ENCODE results near the gene TCEA2. TPM values are rescaled to one million over a fixed set of nuclear protein-coding genes. Genes with fewer than 3 reads are reported as not detected.

Gene TCEA2
- polyA plus RNA-seq, 6 donors from 2014 or later, result 30.2 to 51.5 (median 41.4) TPM

DNA sequence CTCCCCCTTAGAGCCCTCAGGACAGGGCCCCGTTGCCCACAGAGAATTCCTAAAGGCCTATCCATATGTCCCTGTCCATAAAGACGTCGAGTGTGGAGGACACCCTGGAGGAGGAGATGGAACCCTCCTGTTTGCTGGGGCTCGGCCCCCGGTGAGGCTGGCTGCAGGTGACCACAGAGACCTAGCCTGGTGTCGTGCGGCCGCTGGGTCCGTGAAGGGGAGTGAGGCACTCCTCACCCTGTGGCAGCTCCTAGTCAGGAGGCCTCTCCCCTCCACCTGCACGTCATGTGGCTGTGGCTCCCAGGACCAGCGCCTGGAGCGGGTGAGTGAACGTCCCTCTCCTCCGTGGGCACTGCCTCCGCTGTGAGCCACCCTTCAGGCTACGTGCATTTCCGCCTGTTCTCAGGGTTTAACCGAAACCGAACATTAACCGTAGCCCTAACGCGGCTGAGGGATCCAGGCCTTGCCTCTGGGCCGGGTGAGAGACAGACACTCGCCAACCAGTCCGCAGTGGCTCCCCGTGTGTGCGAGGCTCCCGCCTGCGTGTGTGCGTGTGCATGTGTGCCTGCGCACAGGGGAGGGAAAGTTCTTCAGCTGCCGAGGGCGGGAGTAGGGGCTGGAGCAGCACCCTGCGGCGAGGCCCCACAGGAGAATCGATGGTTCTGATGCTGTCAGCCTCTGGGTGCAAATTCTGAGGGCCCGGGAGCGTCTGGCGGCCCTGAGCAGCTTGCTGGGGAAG lies 5.9 kb upstream of the TCEA2 start:
- no peaks in the 10 kb centered on the region for H3K36me3 Mint-ChIP-seq
- H3K4me3 Mint-ChIP-seq, result peak overlapping the region in 6 of 8 donors; percentile 20 to 60 (median 56)
- peaks cover 5 to 43% (median 26%) of the 10 kb centered on the region in 3 donors for H3K27me3 Mint-ChIP-seq
- no peaks in the 10 kb centered on the region for H3K9me3 Mint-ChIP-seq
- H3K4me1 Mint-ChIP-seq, result peaks cover 13 to 32% (median 20%) of the 10 kb centered on the region in 3 donors
- peak overlapping the region in 3 of 6 donors; percentile 38 to 67 (median 60) for H3K27ac Mint-ChIP-seq
- DNase-seq (no peak), ATAC-seq (ENCODE audit: low read depth in 2 of 2) (peak; percentile 12 to 27)

DNA sequence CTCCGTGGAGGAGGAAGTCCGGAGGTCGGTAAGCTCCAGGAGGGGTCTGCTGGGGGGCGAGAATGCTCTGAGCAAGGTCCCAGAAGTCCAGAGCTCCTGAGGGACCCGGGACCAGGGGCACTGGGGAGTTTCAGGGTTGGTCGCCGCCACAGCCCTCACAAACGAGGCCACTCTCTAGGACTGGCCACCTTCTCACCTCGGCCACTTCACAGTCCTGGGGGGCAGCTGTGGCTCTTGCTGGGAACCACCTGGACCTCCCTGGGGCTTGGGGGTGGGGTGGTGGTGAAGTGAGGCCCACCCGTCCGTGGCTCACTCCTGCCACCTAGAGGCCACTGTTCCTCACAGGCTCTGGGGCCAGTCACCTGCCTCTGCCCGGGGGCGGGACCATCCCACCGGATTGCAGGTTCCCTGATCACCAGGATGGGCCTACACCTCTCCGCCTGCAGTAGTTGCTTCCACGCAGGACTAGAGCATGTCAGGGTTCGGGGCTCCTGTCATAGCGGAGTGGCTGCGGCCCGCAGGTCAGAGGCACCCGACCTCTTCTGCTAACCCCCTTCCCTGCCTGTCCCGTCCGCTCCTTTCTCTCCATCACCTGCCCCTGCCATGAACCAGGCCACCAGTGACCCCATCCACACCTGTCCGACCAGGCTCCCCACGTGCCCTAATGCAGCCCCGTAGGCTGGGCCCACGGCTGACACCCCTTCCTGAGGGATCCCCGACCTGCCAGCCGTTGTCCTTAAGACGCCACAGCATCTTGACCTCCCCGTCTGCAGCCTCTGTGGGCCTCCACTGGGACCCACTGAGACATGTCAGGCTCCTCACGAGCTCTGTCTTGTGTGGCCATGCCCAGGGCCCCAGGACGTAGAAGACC lies 5.1 kb upstream of the TCEA2 start:
- H3K36me3 Mint-ChIP-seq, result no peaks in the 10 kb centered on the region
- peak overlapping the region in 7 of 8 donors; percentile 32 to 63 (median 55) for H3K4me3 Mint-ChIP-seq
- peaks cover 5 to 37% (median 22%) of the 10 kb centered on the region in 3 donors for H3K27me3 Mint-ChIP-seq
- peak; percentile 69 for DNase-seq
- H3K9me3 Mint-ChIP-seq, result no peaks in the 10 kb centered on the region
- peak overlapping the region in 3 of 6 donors; percentile 60 to 74 (median 67) for H3K27ac Mint-ChIP-seq
- H3K4me1 Mint-ChIP-seq, result peaks cover 13 to 31% (median 20%) of the 10 kb centered on the region in 3 donors
- peak; percentile 82 to 86 for ATAC-seq (ENCODE audit: low read depth in 2 of 2)

DNA sequence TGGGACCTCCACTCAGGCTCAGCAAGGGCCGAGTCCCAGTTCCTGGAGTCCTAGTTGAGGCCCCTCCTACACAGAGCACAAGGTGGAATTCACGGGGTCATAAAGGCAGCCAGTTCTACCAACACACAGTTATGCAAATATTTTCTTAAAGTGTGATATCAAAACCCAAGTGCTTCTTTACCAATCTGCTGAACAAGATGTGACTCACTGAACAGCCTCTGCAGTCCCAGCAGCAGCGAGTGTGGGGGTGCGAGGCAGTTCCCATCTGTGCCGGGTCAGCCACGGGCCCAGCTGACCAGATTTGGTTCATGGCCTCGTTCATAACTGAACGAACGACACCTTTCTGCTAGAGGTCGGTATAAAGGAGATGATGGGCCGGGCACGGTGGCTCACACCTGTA lies 4.5 kb upstream of the TCEA2 start:
- Mint-ChIP-seq H3K4me3 (peak overlapping the region in 5 of 8 donors; percentile 2 to 63 (median 12)), H3K27ac (peak overlapping the region in 1 of 6 donors; percentile 6), H3K4me1 (peaks cover 14 to 26% (median 16%) of the 10 kb centered on the region in 3 donors), H3K27me3 (peaks cover 2 to 31% (median 15%) of the 10 kb centered on the region in 3 donors), H3K9me3 (no peaks in the 10 kb centered on the region), H3K36me3 (no peaks in the 10 kb centered on the region)
- peak in 1 of 2 donors; percentile 10 for ATAC-seq (ENCODE audit: low read depth in 2 of 2)
- no peak for DNase-seq

DNA sequence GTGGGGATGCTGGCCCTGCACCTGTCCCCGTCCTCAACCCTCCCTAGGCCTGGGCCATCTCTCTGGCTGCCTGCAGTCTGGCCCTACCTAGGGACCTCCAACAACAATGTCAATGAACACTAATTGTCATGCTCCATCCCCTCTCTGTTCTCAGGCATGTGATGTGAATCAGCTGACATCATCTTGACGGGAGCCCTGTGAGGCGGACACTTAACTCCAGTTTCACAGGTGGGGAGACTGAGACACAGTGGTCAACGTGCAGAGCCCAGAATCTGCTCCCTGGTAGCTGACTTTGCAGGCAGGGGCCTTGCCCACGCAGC lies 762 bp upstream of the TCEA2 start:
- H3K4me1 Mint-ChIP-seq, result peaks cover 42 to 49% (median 46%) of the 10 kb centered on the region in 3 donors
- H3K27ac Mint-ChIP-seq, result no peak overlapping the region
- ATAC-seq (ENCODE audit: low read depth in 2 of 2) (no peak), DNase-seq (no peak)
- H3K9me3 Mint-ChIP-seq, result no peaks in the 10 kb centered on the region
- H3K36me3 Mint-ChIP-seq, result no peaks in the 10 kb centered on the region
- peaks cover 0 to 6% (median 0%) of the 10 kb centered on the region in 3 donors for H3K27me3 Mint-ChIP-seq
- H3K4me3 Mint-ChIP-seq, result peak overlapping the region in 6 of 8 donors; percentile 41 to 92 (median 84)

DNA sequence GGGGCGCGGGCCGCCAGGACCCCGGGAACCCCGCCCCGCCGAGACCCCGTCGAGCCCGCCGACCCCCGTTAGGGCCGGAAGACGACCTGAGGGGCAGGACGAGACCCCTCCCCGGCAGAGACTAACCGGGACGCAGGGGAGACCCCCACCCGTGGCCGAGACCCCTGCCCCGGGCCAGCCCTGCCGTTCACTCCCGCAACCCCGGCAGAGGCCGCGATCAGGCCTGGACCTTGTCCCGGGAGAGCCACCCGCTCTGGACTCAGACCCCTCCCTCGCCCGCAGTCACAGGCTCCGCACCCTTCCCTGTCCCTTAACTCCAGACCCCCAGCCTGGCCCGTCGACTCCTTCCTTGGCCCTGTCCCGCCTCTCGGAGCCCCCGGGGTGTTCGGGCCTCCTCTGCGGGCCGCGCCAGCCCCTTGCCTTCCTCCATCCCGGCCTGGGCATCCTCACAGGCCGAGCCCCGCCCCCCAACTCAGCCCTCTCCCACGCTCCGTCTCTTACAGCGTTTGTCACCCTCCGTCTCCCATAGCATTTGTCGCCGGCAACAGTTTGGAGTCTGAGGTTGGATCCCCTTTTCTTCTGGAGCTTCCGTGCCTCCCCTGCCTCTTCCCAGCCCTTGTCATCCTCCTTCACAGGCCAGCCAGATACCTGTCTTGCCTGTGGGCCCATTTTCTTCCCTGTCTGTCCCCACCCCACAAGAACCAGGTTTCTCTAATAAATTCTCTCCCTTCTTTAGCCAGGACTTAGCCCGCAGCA lies 569 bp downstream of the TCEA2 start:
- Mint-ChIP-seq H3K27ac (peak overlapping the region in 5 of 6 donors; percentile 74 to 89 (median 81)), H3K4me3 (peak overlapping the region; percentile 79 to 94 (median 90)), H3K4me1 (peaks cover 37 to 45% (median 41%) of the 10 kb centered on the region in 3 donors), H3K9me3 (no peaks in the 10 kb centered on the region), H3K27me3 (no peaks in the 10 kb centered on the region), H3K36me3 (no peaks in the 10 kb centered on the region)
- ATAC-seq (ENCODE audit: low read depth in 2 of 2) (no peak), DNase-seq (no peak)

DNA sequence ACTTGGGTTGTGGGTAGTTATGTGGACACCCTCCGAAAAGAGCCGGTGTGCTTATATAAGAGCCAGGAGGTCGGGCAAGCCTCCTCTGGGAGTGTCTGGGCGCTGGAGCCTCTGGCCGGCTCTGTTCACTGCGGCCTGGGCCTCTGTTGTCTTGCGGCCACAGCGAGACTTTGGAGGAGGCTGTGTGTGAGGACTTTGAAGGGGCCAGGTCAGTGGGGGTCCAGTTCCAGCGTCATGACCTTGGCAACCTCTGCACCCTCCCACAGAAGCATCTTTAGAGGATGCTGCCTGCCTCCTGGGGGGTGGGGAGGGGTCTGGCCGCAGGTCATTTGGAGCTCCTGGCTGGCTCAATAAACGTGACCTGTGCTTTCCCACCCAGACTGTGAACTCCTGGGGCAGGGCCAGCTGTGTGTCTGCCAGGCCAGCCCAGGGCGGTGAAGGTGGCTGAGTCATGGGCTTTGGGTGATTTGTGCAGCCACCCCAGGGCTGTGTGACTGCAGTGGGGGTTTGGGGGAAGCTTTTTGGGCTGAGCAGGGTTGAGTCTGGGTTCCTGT lies 1.2 kb downstream of the TCEA2 start:
- no peaks in the 10 kb centered on the region for H3K27me3 Mint-ChIP-seq
- no peaks in the 10 kb centered on the region for H3K36me3 Mint-ChIP-seq
- peak overlapping the region in 4 of 6 donors; percentile 51 to 89 (median 80) for H3K27ac Mint-ChIP-seq
- DNase-seq (no peak), ATAC-seq (ENCODE audit: low read depth in 2 of 2) (no peak)
- H3K9me3 Mint-ChIP-seq, result no peaks in the 10 kb centered on the region
- H3K4me1 Mint-ChIP-seq, result peaks cover 39 to 45% (median 40%) of the 10 kb centered on the region in 3 donors
- H3K4me3 Mint-ChIP-seq, result peak overlapping the region; percentile 79 to 94 (median 90)

DNA sequence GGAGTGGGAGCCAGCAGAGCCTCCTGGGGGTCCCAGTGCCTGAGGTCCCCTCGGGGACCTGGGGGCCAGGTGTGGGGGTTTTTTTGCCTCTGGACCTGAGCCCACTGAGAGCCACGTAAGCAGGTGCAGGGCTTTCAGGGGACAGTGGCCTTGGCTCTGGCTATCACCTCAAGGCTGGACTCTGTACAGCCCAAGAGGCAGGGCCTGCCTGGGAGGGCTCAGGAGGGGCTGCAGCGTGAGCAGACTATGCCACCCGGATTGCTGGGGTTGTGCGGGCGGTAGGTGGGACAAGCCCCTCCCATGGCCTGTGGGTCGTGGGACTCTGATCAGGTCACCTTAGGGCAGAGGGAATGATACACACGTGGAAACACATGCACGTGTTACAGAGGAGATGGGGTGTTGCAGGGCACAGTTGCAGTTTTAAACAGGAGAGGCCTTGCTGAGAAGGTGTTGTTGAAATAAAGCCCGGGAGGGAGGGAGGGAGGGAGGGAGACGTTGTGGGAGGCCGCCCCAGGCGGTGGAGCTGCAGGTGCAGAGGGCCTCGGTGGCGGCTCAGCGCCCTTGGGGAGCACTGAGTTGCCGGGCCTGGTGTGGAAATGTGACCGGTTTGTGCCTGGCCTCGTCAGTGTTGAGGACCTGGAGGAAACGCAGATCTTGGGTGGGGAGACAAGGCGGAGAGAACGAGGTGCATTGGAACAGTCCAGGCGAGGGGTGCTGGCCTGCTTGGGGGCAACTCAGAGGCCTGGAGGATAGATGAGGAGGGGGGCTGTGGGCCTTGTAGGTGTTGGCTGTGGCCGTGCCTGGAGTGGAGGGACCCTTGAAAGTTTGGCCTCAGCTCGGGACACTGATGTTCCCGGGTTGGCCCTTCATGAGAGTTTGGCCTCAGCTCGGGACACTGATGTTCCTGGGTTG lies 2.3 kb downstream of the TCEA2 start:
- DNase-seq (no peak), ATAC-seq (ENCODE audit: low read depth in 2 of 2) (peak; percentile 13 to 24)
- Mint-ChIP-seq H3K27ac (peak overlapping the region; percentile 89 to 97 (median 94)), H3K27me3 (no peaks in the 10 kb centered on the region), H3K36me3 (no peaks in the 10 kb centered on the region), H3K4me3 (peak overlapping the region; percentile 45 to 93 (median 88)), H3K9me3 (no peaks in the 10 kb centered on the region), H3K4me1 (peaks cover 40 to 51% (median 41%) of the 10 kb centered on the region in 3 donors)

DNA sequence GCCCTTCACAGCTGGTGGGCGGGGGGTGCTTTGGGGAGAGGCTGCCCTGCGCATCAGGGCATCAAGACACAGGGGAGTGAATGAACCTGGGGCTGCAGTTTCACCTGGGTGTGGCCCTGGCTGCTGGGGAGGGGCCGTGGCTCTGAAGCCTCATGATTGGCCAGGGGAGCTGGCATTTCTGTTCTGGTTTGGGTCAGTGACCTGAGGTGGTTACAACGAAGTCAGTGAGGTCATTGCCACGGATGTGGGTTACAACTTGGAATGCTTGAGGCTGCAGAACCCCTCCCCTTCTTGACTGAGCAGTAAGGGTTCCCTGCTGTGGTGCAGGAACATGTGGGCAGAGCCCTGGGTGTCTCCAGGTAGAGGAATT lies 3.0 kb downstream of the TCEA2 start:
- peaks cover 40 to 51% (median 46%) of the 10 kb centered on the region in 3 donors for H3K4me1 Mint-ChIP-seq
- peak overlapping the region; percentile 45 to 93 (median 84) for H3K4me3 Mint-ChIP-seq
- H3K9me3 Mint-ChIP-seq, result no peaks in the 10 kb centered on the region
- DNase-seq (peak; percentile 72), ATAC-seq (ENCODE audit: low read depth in 2 of 2) (peak; percentile 60 to 67)
- H3K27ac Mint-ChIP-seq, result peak overlapping the region; percentile 42 to 94 (median 90)
- no peaks in the 10 kb centered on the region for H3K36me3 Mint-ChIP-seq
- H3K27me3 Mint-ChIP-seq, result no peaks in the 10 kb centered on the region

DNA sequence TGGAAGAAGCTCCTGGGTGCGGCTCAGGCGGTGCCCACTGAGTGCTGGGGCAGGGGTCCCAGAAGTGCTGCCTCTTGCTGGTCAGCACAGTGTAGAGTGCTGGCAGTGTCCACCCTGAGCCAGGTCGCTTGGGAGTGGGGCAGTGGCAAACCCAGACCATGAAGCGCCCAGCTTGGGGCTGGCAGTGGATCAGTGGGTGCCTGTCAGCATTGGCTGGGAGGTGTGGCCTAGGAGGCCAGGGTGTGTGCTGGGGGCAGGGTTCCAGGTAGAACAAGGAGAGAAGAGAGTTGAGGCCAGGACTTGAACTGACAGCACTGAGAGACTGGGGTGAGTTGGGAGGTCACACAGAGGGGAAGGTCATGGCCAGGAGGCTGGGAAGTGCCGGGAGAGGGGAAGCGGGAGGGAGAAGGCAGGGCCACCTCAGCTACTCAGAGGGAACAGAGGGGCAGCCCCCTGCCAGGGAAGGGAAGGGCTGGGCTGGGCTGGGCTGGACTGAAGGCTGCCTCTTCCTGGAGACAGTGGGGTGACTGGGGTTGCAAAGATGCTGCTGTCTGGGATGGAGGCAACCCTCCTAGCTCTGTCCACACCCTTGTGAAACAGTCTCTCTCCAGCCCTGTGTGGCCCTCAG lies 4.1 kb downstream of the TCEA2 start:
- H3K4me3 Mint-ChIP-seq, result peak overlapping the region in 2 of 8 donors; percentile 13 to 57
- no peaks in the 10 kb centered on the region for H3K27me3 Mint-ChIP-seq
- DNase-seq, result no peak
- ATAC-seq (ENCODE audit: low read depth in 2 of 2), result no peak
- H3K36me3 Mint-ChIP-seq, result no peaks in the 10 kb centered on the region
- no peaks in the 10 kb centered on the region for H3K9me3 Mint-ChIP-seq
- H3K27ac Mint-ChIP-seq, result peak overlapping the region in 4 of 6 donors; percentile 29 to 80 (median 65)
- H3K4me1 Mint-ChIP-seq, result peaks cover 44 to 60% (median 56%) of the 10 kb centered on the region in 3 donors

DNA sequence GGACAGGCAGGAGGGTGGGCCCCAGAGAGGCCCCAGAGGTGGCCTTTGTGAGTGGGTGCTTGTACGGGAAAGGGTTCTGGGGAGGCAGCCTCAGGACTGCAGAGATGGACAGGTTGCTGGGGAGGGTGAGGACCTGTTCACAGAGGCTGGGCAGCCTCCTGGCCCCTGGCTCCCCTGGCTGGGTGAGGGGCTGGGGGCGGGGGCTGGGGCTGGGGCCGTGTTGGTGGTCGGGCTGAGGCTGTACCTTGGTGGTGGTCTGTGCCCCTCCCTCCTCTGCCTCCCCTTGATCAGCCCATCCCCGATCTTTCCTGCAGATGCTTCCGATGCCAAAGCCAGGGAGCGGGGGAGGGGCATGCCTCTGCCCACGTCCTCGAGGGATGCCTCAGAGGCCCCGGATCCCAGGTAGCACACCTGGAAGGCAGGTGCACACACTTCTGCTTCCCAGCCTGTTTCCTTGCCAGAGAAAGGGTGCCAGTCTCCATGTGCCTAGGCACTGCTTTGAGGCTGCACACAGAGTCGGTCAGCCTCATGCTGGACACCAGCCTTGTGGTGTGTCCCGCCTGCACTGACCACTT lies 4.8 kb downstream of the TCEA2 start:
- ATAC-seq (ENCODE audit: low read depth in 2 of 2), result no peak

DNA sequence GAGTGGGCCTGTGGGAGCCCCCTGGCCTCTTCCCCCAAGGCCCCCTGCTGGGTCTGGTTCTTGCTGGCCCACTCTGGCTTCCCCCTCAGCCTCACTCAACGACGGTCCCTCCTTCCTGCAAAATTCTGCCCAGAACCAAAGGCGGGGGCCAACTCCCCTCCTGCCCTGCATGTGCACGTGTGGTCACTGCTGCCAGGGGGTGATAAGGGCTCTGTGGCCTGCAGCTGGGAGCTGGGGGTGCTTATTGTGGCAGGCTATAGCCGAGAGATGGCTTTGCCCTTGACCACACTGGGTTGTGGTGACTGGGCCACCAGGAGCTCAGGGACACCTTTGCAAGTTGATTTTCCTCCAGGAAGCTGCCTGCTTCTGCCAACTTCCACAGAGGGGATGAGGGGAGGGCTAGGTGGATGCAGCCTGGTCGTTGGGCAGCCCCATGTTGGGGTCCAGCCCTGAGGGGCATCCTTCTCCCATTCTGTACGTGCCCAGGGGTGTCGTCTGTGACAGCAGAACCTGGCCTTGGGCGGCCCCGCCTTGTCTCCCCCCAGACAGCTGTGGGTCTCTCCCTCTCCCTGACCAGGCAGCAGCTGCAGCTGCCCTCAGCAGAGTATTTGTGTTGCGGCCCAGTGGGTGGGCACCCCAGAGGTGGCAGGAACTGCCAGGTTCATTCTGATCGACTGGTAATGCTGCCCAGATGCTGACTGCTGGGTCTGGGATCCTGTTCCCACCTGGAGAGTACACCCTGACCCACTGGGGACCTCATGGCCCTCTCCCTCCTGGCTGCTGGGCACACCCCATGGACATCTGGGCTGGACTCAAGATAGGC lies 5.6 kb downstream of the TCEA2 start:
- H3K27me3 Mint-ChIP-seq, result no peaks in the 10 kb centered on the region
- DNase-seq, result no peak
- no peaks in the 10 kb centered on the region for H3K9me3 Mint-ChIP-seq
- peaks cover 43 to 62% (median 61%) of the 10 kb centered on the region in 3 donors for H3K4me1 Mint-ChIP-seq
- no peak overlapping the region for H3K4me3 Mint-ChIP-seq
- no peak for ATAC-seq (ENCODE audit: low read depth in 2 of 2)
- no peaks in the 10 kb centered on the region for H3K36me3 Mint-ChIP-seq
- peak overlapping the region in 3 of 6 donors; percentile 44 to 80 (median 66) for H3K27ac Mint-ChIP-seq

More for the DNA sequence above, 4.8 kb downstream of the TCEA2 start:
- no peaks in the 10 kb centered on the region for H3K27me3 Mint-ChIP-seq
- no peak for DNase-seq
- no peaks in the 10 kb centered on the region for H3K9me3 Mint-ChIP-seq
- H3K27ac Mint-ChIP-seq, result peak overlapping the region in 1 of 6 donors; percentile 80
- H3K4me3 Mint-ChIP-seq, result peak overlapping the region in 1 of 8 donors; percentile 13
- peaks cover 44 to 64% (median 61%) of the 10 kb centered on the region in 3 donors for H3K4me1 Mint-ChIP-seq
- H3K36me3 Mint-ChIP-seq, result no peaks in the 10 kb centered on the region

All from naive B cell (primary cell).